ENCODE data around the gene EMILIN1. TPM values are rescaled to one million over a fixed set of nuclear protein-coding genes. Genes with fewer than 3 reads are reported as not detected.

EMILIN1 gene
- total and polyA plus RNA-seq, 2 donors (not counting 1 experiment from before 2014, with no cell fraction given): 0.24 to 0.52 TPM

GRCh38 chr2:27069961-27070618 lies 8.3 kb upstream of the EMILIN1 start:
- H3K27me3 Mint-ChIP-seq: no peaks in the 10 kb centered on the region
- H3K9me3 Mint-ChIP-seq (ENCODE audit: insufficient read depth): no peaks in the 10 kb centered on the region
- Histone ChIP-seq H3K27me3 (replicated peaks in 1 of 4; ENCODE audit: control extremely low read depth in 1 of 4, control insufficient read depth in 3 of 4, insufficient read depth in 4 of 4, low read length in 3 of 4) (no peaks in the 10 kb centered on the region), H3K79me2 (ENCODE audit: control insufficient read depth, insufficient read depth, low read length) (peaks cover 39% of the 10 kb centered on the region), H4K20me1 (ENCODE audit: control insufficient read depth, insufficient read depth, low read length, poor library complexity, severe bottlenecking) (peaks cover 17% of the 10 kb centered on the region), H3K27ac (ENCODE audit: low read length in 2 of 2) (peak overlapping the region in 1 of 2 donors; percentile 87), H2AFZ (ENCODE audit: insufficient read depth, low read depth, low read length, poor library complexity, severe bottlenecking) (no peak overlapping the region), H3K9ac (ENCODE audit: low read length) (peak overlapping the region; percentile 83), H3K9me3 (ENCODE audit: control extremely low read depth in 1 of 3, control insufficient read depth in 2 of 3, insufficient read depth in 1 of 3, low read length in 2 of 3) (no peaks in the 10 kb centered on the region), H3K36me3 (replicated peaks in 1 of 2; ENCODE audit: control extremely low read depth in 1 of 2, control insufficient read depth in 1 of 2, extremely low read depth in 1 of 2, insufficient read depth in 2 of 2, low read length in 1 of 2) (peaks cover 6 to 35% of the 10 kb centered on the region in 2 experiments), H3K4me2 (replicated peaks; ENCODE audit: low read depth, low read length, poor library complexity, severe bottlenecking) (peak overlapping the region; percentile 90), H3K4me1 (ENCODE audit: control insufficient read depth in 2 of 2, insufficient read depth in 2 of 2, low read length in 2 of 2) (peaks cover 26 to 34% of the 10 kb centered on the region in 2 donors), H3K4me3 (ENCODE audit: control extremely low read depth in 1 of 5, extremely low read depth in 1 of 5, insufficient read depth in 1 of 5, low read depth in 2 of 5, low read length in 4 of 5) (peak overlapping the region in 2 of 5 experiments; percentile 88 to 91)
- ATAC-seq (ENCODE audit: low read depth): no peak
- H3K4me1 Mint-ChIP-seq: peaks cover 53% of the 10 kb centered on the region
- POLR2A ChIA-PET: interaction anchor here (3.4 kb wide), 1 partner anchor 20 kb away, joined by 48 read pairs; the partner anchor contains the start of gene AGBL5
- DNase-seq: no peak
- no peak for TF ChIP-seq EZH2 (IDR thresholded peaks at IDR 0.05; ENCODE audit: borderline replicate concordance, insufficient read depth, low read depth, low read length, poor library complexity, severe bottlenecking)
- TF ChIP-seq CTCF (IDR thresholded peaks at IDR 0.05): no peak
- CTCF ChIA-PET: interaction anchor here (0.6 to 3.3 kb wide), 2 partner anchors 17 to 233 kb away, joined by 3 to 10 read pairs; partner anchors contain the start of gene KHK
- peak overlapping the region; percentile 99 for H3K4me3 Mint-ChIP-seq
- intact Hi-C loops (cut with micrococcal nuclease): loop anchor here (2.0 kb wide), 1 partner anchor 301 kb away; the partner anchor contains the start of genes EIF2B4 and SNX17
- peak overlapping the region; percentile 95 for H3K27ac Mint-ChIP-seq
- WGBS (ENCODE audit: insufficient coverage): 89% methylated on average over 7 of the region's 8 CpGs
